Thymus (tissue), 11 donors: ENCODE results near the gene DPEP2NB. TPM values are rescaled to one million over a fixed set of nuclear protein-coding genes. Genes with fewer than 3 reads are reported as not detected.
A peak's percentile ranks its signal among the peaks of the same experiment; 100 is the strongest.
"Not testable (repeated sequence)": the region's sequence is repeated elsewhere in the genome, so short reads cannot be mapped to it uniquely, and the experiment has no call there.

Source experiments
- DNase-seq, 9 donors: peaks; one replicate each; pipeline ENCODE4 v3.0.0-alpha.2; 2013; ENCODE audit warnings: low spot score in 9 of 9, low read depth in 6 of 9, missing footprints in 1 of 9
- H3K27ac ChIP-seq, 2 donors: one replicate each; pipeline ENCODE4 v1.5.1; 2013; ENCODE audit warnings: control low read depth in 1 of 2, low read depth in 1 of 2, low read length in 1 of 2, mild to moderate bottlenecking in 1 of 2, moderate library complexity in 1 of 2
- H3K27me3 ChIP-seq, 2 donors: one replicate each; pipeline ENCODE4 v1.5.1; 2013; ENCODE audit warnings: low read length in 1 of 2; ENCODE audit not compliant: control insufficient read depth in 2 of 2, insufficient read depth in 1 of 2
- H3K36me3 ChIP-seq, 2 donors: one replicate each; pipeline ENCODE4 v1.5.1; 2013; ENCODE audit warnings: low read length in 1 of 2, mild to moderate bottlenecking in 1 of 2, moderate library complexity in 1 of 2; ENCODE audit not compliant: control insufficient read depth in 2 of 2, insufficient read depth in 2 of 2
- H3K4me1 ChIP-seq, 2 donors: one replicate each; pipeline ENCODE4 v1.5.1; 2013; ENCODE audit warnings: low read length in 2 of 2; ENCODE audit not compliant: control insufficient read depth in 2 of 2, insufficient read depth in 2 of 2
- H3K4me3 ChIP-seq, 2 donors: one replicate each; pipeline ENCODE4 v1.5.1; 2013; ENCODE audit warnings: low read length in 2 of 2, control low read depth in 1 of 2, mild to moderate bottlenecking in 1 of 2
- H3K9me3 ChIP-seq, 2 donors: one replicate each; pipeline ENCODE4 v1.5.1; 2013; ENCODE audit warnings: low read length in 1 of 2, mild to moderate bottlenecking in 1 of 2; ENCODE audit not compliant: control insufficient read depth in 2 of 2, insufficient read depth in 1 of 2
- WGBS: extraction: QIAGEN DNeasy Blood & Tissue Kit; methylation state at CpG from one replicate; pipeline ENCODE4 v1.1.7; 2013; 5-methylcytosine and 5-hydroxymethylcytosine counted together
- polyA plus RNA-seq: library from polyadenylated mRNA; stranded (reverse); fragments of 200-250 nt; gene quantifications from one replicate; pipeline ENCODE4 v1.2.3, GENCODE V29; 2013
- total RNA-seq: library from RNA; stranded (reverse); fragments of 120-200 nt; gene quantifications from one replicate; pipeline ENCODE4 v1.2.4, GENCODE V29; 2013
- donor health status: healthy.

DPEP2NB gene
- total and polyA plus RNA-seq, 2 donors, result 0.18 TPM; not detected in 1

DNA sequence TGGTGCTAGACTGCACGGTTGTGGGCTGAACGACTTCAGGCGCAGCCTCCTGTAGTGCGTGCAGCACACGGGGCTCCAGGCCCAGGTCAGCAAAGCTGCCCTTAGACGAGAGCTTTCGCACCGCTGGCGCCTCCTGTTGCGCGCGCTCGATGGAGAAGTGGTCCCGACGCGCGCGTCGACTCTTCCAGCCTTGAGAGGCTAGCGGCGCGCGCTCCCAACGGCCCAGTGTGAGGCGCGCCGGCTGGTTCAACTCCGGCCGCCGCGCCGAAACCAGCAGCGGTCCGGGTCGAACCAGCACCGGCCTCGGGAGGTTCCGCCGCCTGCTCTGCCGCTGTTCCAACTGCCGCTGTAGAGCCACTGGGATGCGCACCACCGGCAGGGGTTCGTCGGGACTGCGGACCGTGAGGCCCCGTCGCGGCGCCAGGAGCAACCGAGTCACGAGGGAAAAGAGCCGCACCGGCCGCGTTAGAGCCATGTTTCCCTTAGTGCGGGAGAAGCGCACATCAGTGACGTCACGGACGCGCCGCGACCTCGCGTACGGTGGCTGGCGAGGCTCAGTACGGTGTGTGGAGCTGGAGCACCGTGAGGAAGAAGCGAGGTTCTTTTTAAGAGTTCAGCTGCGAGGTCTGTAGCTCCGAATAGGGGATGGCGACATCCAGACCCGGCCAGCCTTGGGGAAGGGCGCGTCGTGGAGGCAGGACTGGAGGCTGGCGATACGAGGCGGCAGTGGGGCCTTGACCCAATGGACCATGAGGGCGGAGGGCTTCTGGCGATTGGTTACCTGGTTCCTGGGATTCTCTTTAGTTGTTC lies 7.2 kb upstream of the DPEP2NB start, which contains the start of the genes DDX28 and DUS2:
Gene DDX28 (minus strand): TSS at position 505 of the 810 bp plus-strand sequence. CDS start 30 bp downstream, at position 475.
Gene DUS2 (plus strand): TSS at position 557 of the 810 bp plus-strand sequence. CDS start 14,740 bp downstream, outside the sequence.
- H3K27me3 ChIP-seq, result no peaks in the 10 kb centered on the region

DNA sequence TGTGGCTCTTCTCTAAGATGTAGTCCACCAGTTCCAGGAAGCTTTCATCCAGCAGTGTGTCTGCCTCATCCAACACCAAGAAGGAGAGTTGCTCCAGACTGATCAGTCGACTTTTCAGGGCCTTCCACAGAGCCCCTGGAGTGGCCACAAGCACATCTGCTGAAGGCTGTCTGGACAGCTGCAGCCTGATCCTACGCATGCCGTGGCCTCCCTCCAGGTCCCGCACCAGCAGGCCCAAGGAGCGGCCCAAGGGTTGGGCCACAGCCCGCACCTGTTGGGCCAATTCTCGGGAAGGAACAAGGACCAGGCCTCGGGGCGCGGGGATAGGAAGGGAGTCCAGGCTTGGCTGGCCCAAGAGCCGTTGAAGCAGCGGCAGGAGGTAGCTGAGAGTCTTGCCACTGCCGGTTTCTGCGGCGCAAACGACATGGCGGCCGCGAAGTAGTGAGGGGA lies 6.6 kb upstream of the DPEP2NB start:
- peak overlapping the region; percentile 79 to 99 for H3K4me3 ChIP-seq
- no peaks in the 10 kb centered on the region for H3K9me3 ChIP-seq
- H3K4me1 ChIP-seq, result peaks cover 9 to 23% of the 10 kb centered on the region in 2 donors
- H3K27ac ChIP-seq, result peak overlapping the region; percentile 46 to 79
- no peaks in the 10 kb centered on the region for H3K27me3 ChIP-seq
- H3K36me3 ChIP-seq, result peaks cover 0 to 23% of the 10 kb centered on the region in 2 donors
- no peak for DNase-seq
- WGBS, result 19% methylated on average over 19 of the region's 19 CpGs

More for the DNA sequence above, 7.2 kb upstream of the DPEP2NB start, which contains the start of the genes DDX28 and DUS2:
- Histone ChIP-seq H3K4me1 (peaks cover 9 to 27% of the 10 kb centered on the region in 2 donors), H3K36me3 (peaks cover 6 to 27% of the 10 kb centered on the region in 2 donors), H3K4me3 (peak within 1 kb of the TSS; percentile 79 to 99), H3K9me3 (no peaks in the 10 kb centered on the region), H3K27ac (peak within 1 kb of the TSS; percentile 79 to 82)
- under 1% methylated on average over 84 of the region's 84 CpGs for WGBS
- DNase-seq, result peak; percentile 88 to 97 (median 93)

DNA sequence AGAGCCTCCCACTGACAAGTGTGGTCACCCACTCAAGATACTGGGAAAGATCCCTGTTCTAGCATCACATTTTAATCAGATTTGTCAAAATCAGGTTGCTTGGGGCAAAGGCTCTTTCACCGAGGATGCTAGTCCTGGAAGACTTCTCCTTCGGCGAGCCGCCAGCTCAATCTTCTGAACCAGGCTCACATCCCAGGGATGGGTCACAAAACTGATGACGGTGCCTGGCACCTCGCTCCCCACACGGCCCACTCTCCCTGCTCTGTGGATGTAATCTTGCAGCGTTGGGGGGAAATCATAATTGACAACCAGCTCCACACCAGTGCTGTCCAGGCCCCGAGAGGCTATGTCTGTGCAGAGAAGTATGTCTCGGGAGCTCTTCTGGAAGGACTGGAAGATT lies 5.8 kb upstream of the DPEP2NB start:
- H3K4me3 ChIP-seq, result no peak overlapping the region
- H3K27me3 ChIP-seq, result no peaks in the 10 kb centered on the region
- peaks cover 9 to 23% of the 10 kb centered on the region in 2 donors for H3K4me1 ChIP-seq
- peaks cover 0 to 18% of the 10 kb centered on the region in 2 donors for H3K36me3 ChIP-seq
- WGBS, result over 99% methylated on average over 10 of the region's 10 CpGs
- no peaks in the 10 kb centered on the region for H3K9me3 ChIP-seq
- H3K27ac ChIP-seq, result no peak overlapping the region
- no peak for DNase-seq

DNA sequence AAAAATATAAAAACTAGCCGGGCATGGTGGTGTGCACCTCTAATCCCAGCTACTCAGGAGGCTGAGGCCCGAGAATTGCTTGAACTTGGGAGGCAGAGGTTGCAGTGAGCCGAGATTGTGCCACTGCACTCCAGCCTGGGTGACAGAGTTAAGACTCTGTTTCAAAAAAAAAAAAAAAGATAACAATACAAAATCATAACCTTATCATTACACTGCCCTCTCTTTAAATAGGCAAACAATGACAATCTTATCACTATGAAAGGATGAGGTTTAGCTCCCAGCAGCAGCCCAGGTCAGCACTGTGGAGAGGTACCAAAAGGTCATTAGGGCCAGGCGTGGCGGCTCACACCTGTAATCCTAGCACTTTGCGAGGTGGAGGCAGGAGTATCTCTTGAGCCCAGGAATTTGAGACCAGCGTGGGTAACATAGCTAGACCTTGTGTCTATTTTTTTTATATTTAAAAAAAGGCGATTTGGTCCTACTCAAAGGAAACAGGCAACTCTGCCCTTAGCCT lies 3.5 kb upstream of the DPEP2NB start:
- Histone ChIP-seq H3K27ac (no peak overlapping the region), H3K4me1 (peaks cover 9 to 22% of the 10 kb centered on the region in 2 donors), H3K9me3 (no peaks in the 10 kb centered on the region), H3K27me3 (no peaks in the 10 kb centered on the region), H3K36me3 (peaks cover 0 to 9% of the 10 kb centered on the region in 2 donors), H3K4me3 (no peak overlapping the region)
- 94% methylated on average over 8 of the region's 8 CpGs for WGBS
- no peak for DNase-seq

DNA sequence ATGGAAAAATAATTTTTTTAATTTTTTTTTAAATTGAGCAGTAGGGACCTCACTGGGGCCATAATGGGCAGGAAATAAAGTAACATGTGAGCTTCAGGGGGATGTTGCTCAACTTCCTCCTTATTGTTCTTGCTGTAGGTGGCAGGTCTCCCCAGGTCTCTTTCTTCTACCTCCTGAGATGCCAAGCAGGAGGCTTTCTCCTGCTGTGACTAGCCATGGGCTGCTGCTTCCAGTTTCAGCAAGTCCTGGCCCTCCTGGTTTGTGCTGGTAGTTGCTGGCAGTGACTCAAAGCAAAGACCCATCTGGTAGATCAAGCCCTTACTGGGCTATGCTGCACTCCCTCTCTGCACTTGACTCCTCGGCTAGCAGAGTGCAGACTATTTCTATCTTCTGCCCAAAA lies 2.3 kb downstream of the DPEP2NB start:
- peak in 1 of 9 donors; percentile 23 for DNase-seq
- WGBS, result 73% methylated on average over 1 of the region's 1 CpG
- peaks cover 0 to 9% of the 10 kb centered on the region in 2 donors for H3K4me1 ChIP-seq
- H3K9me3 ChIP-seq, result no peaks in the 10 kb centered on the region
- no peak overlapping the region for H3K4me3 ChIP-seq
- no peaks in the 10 kb centered on the region for H3K27me3 ChIP-seq
- no peak overlapping the region for H3K27ac ChIP-seq
- H3K36me3 ChIP-seq, result no peaks in the 10 kb centered on the region

DNA sequence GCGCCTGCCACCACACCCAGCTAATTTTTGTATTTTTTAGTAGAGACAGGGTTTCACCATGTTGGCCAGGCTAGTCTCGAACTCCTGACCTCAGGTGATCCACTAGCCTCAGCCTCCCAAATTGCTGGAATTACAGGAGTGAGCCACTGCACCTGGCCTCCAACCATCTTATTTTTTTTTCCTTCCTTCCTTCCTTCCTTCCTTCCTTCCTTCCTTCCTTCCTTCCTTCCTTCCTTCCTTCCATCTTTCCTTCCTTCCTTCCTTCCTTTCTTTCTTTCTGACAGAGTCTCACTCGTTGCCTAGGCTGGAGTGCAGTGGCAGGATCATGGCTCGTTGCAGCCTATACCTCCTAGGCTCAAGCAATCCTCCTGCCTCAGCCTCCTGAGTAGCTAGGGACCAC lies 5.8 kb downstream of the DPEP2NB start:
- H3K27ac ChIP-seq, H3K27me3 ChIP-seq, H3K36me3 ChIP-seq, H3K4me3 ChIP-seq, H3K9me3 ChIP-seq, DNase-seq: not testable (repeated sequence)
- 91% methylated on average over 4 of the region's 4 CpGs for WGBS
- H3K4me1 ChIP-seq, result peaks cover 0 to 15% of the 10 kb centered on the region in 2 donors

DNA sequence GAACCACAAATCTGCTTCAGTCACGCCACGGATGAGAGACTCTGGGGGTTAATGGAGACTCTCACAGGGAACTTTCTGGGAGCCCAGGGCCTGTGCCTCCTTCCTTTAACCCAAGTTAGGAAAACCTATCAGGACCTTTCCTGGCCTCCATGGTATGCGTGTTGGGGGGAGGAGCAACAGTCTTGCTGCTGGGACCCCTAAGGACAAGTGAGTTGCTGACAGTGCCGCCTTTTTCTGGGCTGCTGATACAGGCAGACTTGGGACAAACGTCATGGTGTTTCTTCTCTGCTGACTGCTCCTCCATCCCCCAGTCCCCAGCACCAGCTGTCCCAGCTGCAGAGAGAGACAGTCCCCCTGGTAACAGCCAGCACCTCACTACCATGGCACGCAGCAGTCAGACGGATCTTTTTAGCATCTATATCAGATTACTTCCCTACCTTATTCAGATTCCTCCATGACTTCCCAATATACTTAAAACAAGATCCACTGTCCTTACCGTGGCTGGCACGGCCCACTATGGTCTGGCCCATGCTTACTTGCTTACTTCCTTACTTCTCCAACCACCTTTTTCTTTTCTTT lies 6.5 kb downstream of the DPEP2NB start:
- H3K36me3 ChIP-seq, result no peaks in the 10 kb centered on the region
- no peak overlapping the region for H3K27ac ChIP-seq
- no peak overlapping the region for H3K4me3 ChIP-seq
- no peak for DNase-seq
- H3K4me1 ChIP-seq, result peaks cover 0 to 15% of the 10 kb centered on the region in 2 donors
- no peaks in the 10 kb centered on the region for H3K27me3 ChIP-seq
- no peaks in the 10 kb centered on the region for H3K9me3 ChIP-seq
- WGBS, result 96% methylated on average over 9 of the region's 9 CpGs

DNA sequence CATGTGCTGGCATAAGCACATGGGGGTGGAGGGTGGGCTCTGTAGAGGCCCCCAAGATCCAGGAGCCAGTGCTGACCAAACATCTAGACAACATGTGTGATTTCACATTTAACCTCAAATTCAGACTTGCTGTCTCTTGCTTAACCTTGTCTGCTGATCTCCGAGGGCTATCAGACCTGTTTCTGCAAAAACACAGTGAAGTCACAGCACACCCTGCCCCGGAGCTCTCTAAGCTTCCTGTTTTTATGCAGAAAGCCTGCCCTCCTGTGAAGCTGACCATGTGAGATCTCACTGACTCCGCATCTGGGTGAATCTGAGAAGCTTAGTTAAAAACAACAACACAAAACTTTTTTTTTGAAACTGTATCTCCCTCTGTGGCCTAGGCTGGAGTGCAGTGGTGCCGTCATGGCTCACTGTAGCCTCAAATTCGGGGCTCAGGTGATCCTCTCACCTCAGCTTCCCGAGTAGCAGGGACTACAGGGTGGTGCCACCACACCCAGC lies 9.9 kb downstream of the DPEP2NB start:
- H3K36me3 ChIP-seq, result no peaks in the 10 kb centered on the region
- 48% methylated on average over 6 of the region's 6 CpGs for WGBS
- peaks cover 0 to 12% of the 10 kb centered on the region in 2 donors for H3K4me1 ChIP-seq
- H3K9me3 ChIP-seq, result no peaks in the 10 kb centered on the region
- no peak overlapping the region for H3K4me3 ChIP-seq
- peak in 2 of 9 donors; percentile 18 to 55 for DNase-seq
- H3K27me3 ChIP-seq, result no peaks in the 10 kb centered on the region
- peak overlapping the region; percentile 61 to 76 for H3K27ac ChIP-seq
